ENCODE measurements around the gene SAMM50.
"Not testable (repeated sequence)": the region's sequence is repeated elsewhere in the genome, so short reads cannot be mapped to it uniquely, and the experiment has no call there.

SAMM50 gene

GRCh38 chr22:44004104-44004460 lies 48.8 kb downstream of the SAMM50 start:
- DNase-seq = no peak

- DNase-seq = no peak
These were observed 50.3 kb downstream of the SAMM50 start for GRCh38 chr22:44005524-44005923.

GRCh38 chr22:44012162-44012561 lies 56.9 kb downstream of the SAMM50 start:
- no peak for DNase-seq

- no peak for DNase-seq
These were observed 57.3 kb downstream of the SAMM50 start for GRCh38 chr22:44012591-44012990.

- no peak for DNase-seq
These were observed 59.0 kb downstream of the SAMM50 start for GRCh38 chr22:44014241-44014640.

- not testable (repeated sequence) for DNase-seq
These were observed 61.3 kb downstream of the SAMM50 start for GRCh38 chr22:44016586-44016985.

- no peak for DNase-seq
These were observed 63.4 kb downstream of the SAMM50 start for GRCh38 chr22:44018594-44018993.

- no peak for DNase-seq
These were observed 64.2 kb downstream of the SAMM50 start for GRCh38 chr22:44019416-44019815.

GRCh38 chr22:44019846-44020245 lies 64.6 kb downstream of the SAMM50 start:
- DNase-seq = no peak

GRCh38 chr22:44020981-44021380 lies 65.7 kb downstream of the SAMM50 start:
- DNase-seq = no peak

GRCh38 chr22:44023404-44024287 lies 68.4 kb downstream of the SAMM50 start:
- no peak for DNase-seq

GRCh38 chr22:44024288-44024921 lies 69.2 kb downstream of the SAMM50 start, which contains the start of gene PARVB:
Gene PARVB (plus strand): TSS chr22:44024302. CDS start chr22:44024340, 38 bp downstream.
- no peak for DNase-seq

- no peak for DNase-seq
These were observed 70.2 kb downstream of the SAMM50 start for GRCh38 chr22:44025171-44026065.

GRCh38 chr22:44026066-44026629 lies 70.9 kb downstream of the SAMM50 start:
- DNase-seq = no peak

GRCh38 chr22:44026630-44027511 lies 71.6 kb downstream of the SAMM50 start:
- no peak for DNase-seq

- DNase-seq = no peak
These were observed 72.8 kb downstream of the SAMM50 start for GRCh38 chr22:44028091-44028490.

- no peak for DNase-seq
These were observed 73.8 kb downstream of the SAMM50 start for GRCh38 chr22:44029069-44029468.

GRCh38 chr22:44030051-44030701 lies 74.9 kb downstream of the SAMM50 start:
- DNase-seq = no peak

- no peak for DNase-seq
These were observed 75.5 kb downstream of the SAMM50 start for GRCh38 chr22:44030702-44031082.

GRCh38 chr22:44031158-44031952 lies 76.1 kb downstream of the SAMM50 start:
- no peak for DNase-seq
